Measurements from ENCODE around the gene SRGAP3.

GRCh38 chr3:9218514-9218846, 31.0 kb downstream of the SRGAP3 start:
- TF ChIP-seq EP300 (IDR thresholded peaks at IDR 0.05), result no peak
- no peak for TF ChIP-seq CTCF (IDR thresholded peaks at IDR 0.05)
- no peak for TF ChIP-seq POLR2A (IDR thresholded peaks at IDR 0.05)
